HEK293 (cell line): ENCODE measurements around the gene GALNT4.
A peak's percentile ranks its signal among the peaks of the same experiment; 100 is the strongest.

Source experiments
- CTCF ChIA-PET: fragments of 350-600 bp; formaldehyde crosslinking; extraction: SDS; loops from one replicate; lab custom pipeline; 2021; ENCODE audit warnings: antibody characterized with exemption; lab: Yijun Ruan, JAX
- POLR2A ChIA-PET: fragments of 300-600 bp; formaldehyde crosslinking; extraction: SDS; loops from one replicate; lab custom pipeline; 2020; ENCODE audit warnings: antibody characterized with exemption, inconsistent platforms; lab: Yijun Ruan, JAX
- H3K27ac ChIP-seq: fragments of 200-500 bp; sonication (Bioruptor generic); 2 replicates; pipeline ENCODE4 v1.5.1; 2014; ENCODE audit warnings: low read depth, low read length, control low read depth, inconsistent platforms; ENCODE audit errors: extremely low read depth
- H3K36me3 ChIP-seq, 2 experiments: fragments of 200-500 bp in 1 of 2; sonication (Bioruptor generic) in 1 of 2; 1 replicate in 1 of 2; 2 replicates in 1 of 2; pipeline ENCODE4 v1.5.1; 2014 to 2017; ENCODE audit warnings: inconsistent platforms in 2 of 2, low read length in 2 of 2; ENCODE audit not compliant: control insufficient read depth in 2 of 2, insufficient read depth in 1 of 2
- H3K4me1 ChIP-seq: fragments of 200-500 bp; sonication (Bioruptor generic); 2 replicates; pipeline ENCODE4 v1.5.1; 2014; ENCODE audit warnings: mild to moderate bottlenecking, low read length, inconsistent platforms; ENCODE audit not compliant: control insufficient read depth, insufficient read depth
- H3K4me3 ChIP-seq: 2 replicates; pipeline ENCODE4 v1.5.1; 2011; ENCODE audit warnings: low read depth, mild to moderate bottlenecking, control low read depth, low read length, moderate library complexity
- H3K9me3 ChIP-seq: fragments of 200-500 bp; sonication (Bioruptor generic); 2 replicates; pipeline ENCODE4 v1.5.1; 2014; ENCODE audit warnings: low read depth, low read length, inconsistent platforms; ENCODE audit not compliant: control insufficient read depth, insufficient read depth
- ELK4 ChIP-seq: IDR thresholded peaks from 2 replicates; pipeline ENCODE4 v1.6.1; 2011; ENCODE audit warnings: mild to moderate bottlenecking, low read depth, low read length, borderline replicate concordance
- HOXC10 ChIP-seq: sonication (generic); formaldehyde crosslinking; IDR thresholded peaks from 2 replicates; pipeline ENCODE4 v1.8.1; 2023; ENCODE audit warnings: mild to moderate bottlenecking, missing genetic modification reagents
- REST ChIP-seq: fragments of 450-650 bp; formaldehyde crosslinking; IDR thresholded peaks from 2 replicates; pipeline ENCODE4 v1.5.1; 2016; ENCODE audit warnings: missing biosample characterization, missing genetic modification characterization
- TSHZ1 ChIP-seq: fragments of 450-650 bp; formaldehyde crosslinking; IDR thresholded peaks from 2 replicates; pipeline ENCODE4 v1.5.1; 2016; ENCODE audit warnings: missing biosample characterization, missing genetic modification characterization, borderline replicate concordance
- ZFP37 ChIP-seq: fragments of 450-650 bp; formaldehyde crosslinking; IDR thresholded peaks from 2 replicates; pipeline ENCODE4 v1.5.1; 2016; ENCODE audit warnings: missing biosample characterization, missing genetic modification characterization
- ZNF24 ChIP-seq: fragments of 450-650 bp; formaldehyde crosslinking; IDR thresholded peaks from 2 replicates; pipeline ENCODE4 v1.5.1; 2016; ENCODE audit warnings: missing biosample characterization, missing genetic modification characterization
- ZNF280C ChIP-seq: fragments of 450-650 bp; formaldehyde crosslinking; IDR thresholded peaks from 2 replicates; pipeline ENCODE4 v1.5.1; 2016; ENCODE audit warnings: missing biosample characterization, missing genetic modification characterization
- ZNF324 ChIP-seq: fragments of 450-650 bp; formaldehyde crosslinking; IDR thresholded peaks from 2 replicates; pipeline ENCODE4 v1.5.1; 2016; ENCODE audit warnings: missing biosample characterization, missing genetic modification characterization
- ZNF48 ChIP-seq: fragments of 450-650 bp; formaldehyde crosslinking; IDR thresholded peaks from 2 replicates; pipeline ENCODE4 v1.5.1; 2016; ENCODE audit warnings: missing biosample characterization, missing genetic modification characterization
- ZNF513 ChIP-seq: fragments of 450-650 bp; IDR thresholded peaks from 2 replicates; pipeline ENCODE4 v1.5.1; 2018; ENCODE audit warnings: missing biosample characterization, missing genetic modification characterization
- ZNF558 ChIP-seq: fragments of 450-650 bp; formaldehyde crosslinking; IDR thresholded peaks from 2 replicates; pipeline ENCODE4 v1.5.1; 2016; ENCODE audit warnings: missing biosample characterization, missing genetic modification characterization
- ZNF658 ChIP-seq: fragments of 450-650 bp; formaldehyde crosslinking; IDR thresholded peaks from 2 replicates; pipeline ENCODE4; 2016; ENCODE audit warnings: missing biosample characterization, missing genetic modification characterization
- ZNF701 ChIP-seq: fragments of 450-650 bp; formaldehyde crosslinking; IDR thresholded peaks from 2 replicates; pipeline ENCODE4 v1.5.1; 2016; ENCODE audit warnings: missing biosample characterization, missing genetic modification characterization
- ZSCAN16 ChIP-seq: fragments of 450-650 bp; formaldehyde crosslinking; IDR thresholded peaks from 2 replicates; pipeline ENCODE4 v1.5.1; 2016; ENCODE audit warnings: missing biosample characterization, missing genetic modification characterization
- ZSCAN30 ChIP-seq: fragments of 450-650 bp; IDR thresholded peaks from 2 replicates; pipeline ENCODE4 v1.5.1; 2018; ENCODE audit warnings: missing biosample characterization, mild to moderate bottlenecking, missing genetic modification characterization, moderate library complexity

The GALNT4 gene

GRCh38 chr12:89477633-89478279 is 46.8 kb downstream of the GALNT4 start:
- POLR2A ChIA-PET, result no interaction called here
- no peaks in the 10 kb centered on the region; a peak in 1 of 3 replicates for H3K36me3 ChIP-seq
- TF ChIP-seq ZNF513, result peak; percentile 33; the same call in 1 of the 2 replicates
- no peak for TF ChIP-seq HOXC10 (CRISPR knock-in tag)
- peak; percentile 63; the same call in 1 of the 2 replicates for TF ChIP-seq ZNF24
- H3K27ac ChIP-seq, result no peak overlapping the region
- no peaks in the 10 kb centered on the region for H3K9me3 ChIP-seq
- no peak overlapping the region for H3K4me3 ChIP-seq
- no peaks in the 10 kb centered on the region for H3K4me1 ChIP-seq
- CTCF ChIA-PET, result interaction anchor here (0.6 kb wide), 1 partner anchor 713 kb away, joined by 3 read pairs; no protein-coding TSS in a partner anchor

GRCh38 chr12:89476904-89477595 is 47.5 kb downstream of the GALNT4 start:
- ChIA-PET CTCF (interaction anchor here (0.7 kb wide), 1 partner anchor 66 kb away, joined by 4 read pairs; no protein-coding TSS in a partner anchor), POLR2A (no interaction called here)
- Histone ChIP-seq H3K4me1 (no peaks in the 10 kb centered on the region), H3K9me3 (no peaks in the 10 kb centered on the region), H3K36me3 (no peaks in the 10 kb centered on the region; a peak in 1 of 3 replicates), H3K4me3 (no peak overlapping the region), H3K27ac (no peak overlapping the region)
- TF ChIP-seq TSHZ1 (tag by site-specific recombination) (no peak), ZNF324 (tag by site-specific recombination) (no peak), ZSCAN30 (tag by site-specific recombination) (no peak), ELK4 (no peak), ZNF280C (tag by site-specific recombination) (no peak), ZNF701 (tag by site-specific recombination) (no peak), REST (no peak), ZNF658 (tag by site-specific recombination) (no peak), ZSCAN16 (tag by site-specific recombination) (no peak), ZNF558 (no peak), ZNF48 (no peak), ZFP37 (tag by site-specific recombination) (no peak)
